Measurements from ENCODE around the gene RPS21. TPM values are rescaled to one million over a fixed set of nuclear protein-coding genes. Genes with fewer than 3 reads are reported as not detected.
A peak's percentile ranks its signal among the peaks of the same experiment; 100 is the strongest.

Gene RPS21
- total RNA-seq, 1 donor from 2014 or later = 661 TPM

DNA sequence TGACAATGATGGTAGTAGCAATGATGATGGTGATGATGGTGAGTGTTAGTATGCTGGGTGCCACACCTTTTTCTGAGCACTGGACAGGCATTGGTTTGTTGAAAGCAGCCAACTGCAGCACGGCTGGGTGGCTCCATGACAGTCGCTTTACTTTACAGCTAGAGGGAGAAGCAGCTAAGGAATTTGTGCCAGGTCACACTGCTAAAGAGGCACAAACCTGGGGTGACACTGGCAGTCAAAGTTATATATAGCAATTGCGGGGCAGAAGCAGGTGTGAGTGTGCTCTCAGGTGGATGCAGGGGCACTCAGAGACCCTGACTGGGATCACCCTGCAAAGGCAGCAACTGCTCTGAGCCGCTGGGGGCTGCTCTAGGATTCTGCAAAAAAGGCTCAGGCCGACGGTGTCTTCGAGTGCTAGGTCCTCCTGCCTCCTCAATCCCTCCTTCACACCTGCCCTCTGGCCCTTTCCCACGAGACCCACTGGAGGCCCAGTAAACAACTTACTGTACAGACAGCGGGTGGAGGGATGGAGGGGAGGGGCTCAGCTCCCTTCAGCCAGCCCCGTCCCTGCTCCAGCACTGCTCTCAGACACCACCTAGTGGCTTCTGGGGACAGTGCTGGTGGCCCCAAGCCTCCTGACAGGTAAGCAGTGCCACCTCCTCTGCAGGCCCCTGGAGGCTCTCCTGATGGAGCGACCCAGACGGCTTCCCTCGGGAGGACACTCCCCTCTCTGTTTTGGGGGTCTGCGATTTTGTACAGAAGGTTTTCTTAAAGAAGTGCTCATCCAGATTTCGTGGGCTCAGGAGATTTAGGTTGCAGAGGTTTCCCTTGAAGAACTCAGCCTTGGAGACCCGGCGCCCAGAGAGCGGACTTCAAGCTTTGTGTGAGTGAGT lies 4.4 kb upstream of the RPS21 start:
- Histone ChIP-seq H3K36me3 (no peaks in the 10 kb centered on the region), H3K4me3 (no peak overlapping the region), H3K9me3 (replicated peaks) (no peaks in the 10 kb centered on the region), H3K4me1 (peaks cover 64% of the 10 kb centered on the region), H3K27ac (replicated peaks) (peak overlapping the region; percentile 61), H3K27me3 (ENCODE audit: low read depth) (no peaks in the 10 kb centered on the region)
- intact Hi-C loops (cut with micrococcal nuclease) = loop anchor here (5.0 kb wide), 1 partner anchor 80 kb away; the partner anchor contains the start of gene ADRM1
- DNase-seq = peak; percentile 72
- TF ChIP-seq, protein P1, sequence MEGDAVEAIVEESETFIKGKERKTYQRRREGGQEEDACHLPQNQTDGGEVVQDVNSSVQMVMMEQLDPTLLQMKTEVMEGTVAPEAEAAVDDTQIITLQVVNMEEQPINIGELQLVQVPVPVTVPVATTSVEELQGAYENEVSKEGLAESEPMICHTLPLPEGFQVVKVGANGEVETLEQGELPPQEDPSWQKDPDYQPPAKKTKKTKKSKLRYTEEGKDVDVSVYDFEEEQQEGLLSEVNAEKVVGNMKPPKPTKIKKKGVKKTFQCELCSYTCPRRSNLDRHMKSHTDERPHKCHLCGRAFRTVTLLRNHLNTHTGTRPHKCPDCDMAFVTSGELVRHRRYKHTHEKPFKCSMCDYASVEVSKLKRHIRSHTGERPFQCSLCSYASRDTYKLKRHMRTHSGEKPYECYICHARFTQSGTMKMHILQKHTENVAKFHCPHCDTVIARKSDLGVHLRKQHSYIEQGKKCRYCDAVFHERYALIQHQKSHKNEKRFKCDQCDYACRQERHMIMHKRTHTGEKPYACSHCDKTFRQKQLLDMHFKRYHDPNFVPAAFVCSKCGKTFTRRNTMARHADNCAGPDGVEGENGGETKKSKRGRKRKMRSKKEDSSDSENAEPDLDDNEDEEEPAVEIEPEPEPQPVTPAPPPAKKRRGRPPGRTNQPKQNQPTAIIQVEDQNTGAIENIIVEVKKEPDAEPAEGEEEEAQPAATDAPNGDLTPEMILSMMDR (IDR thresholded peaks at IDR 0.05; ENCODE audit: borderline replicate concordance) = peak; percentile 97

DNA sequence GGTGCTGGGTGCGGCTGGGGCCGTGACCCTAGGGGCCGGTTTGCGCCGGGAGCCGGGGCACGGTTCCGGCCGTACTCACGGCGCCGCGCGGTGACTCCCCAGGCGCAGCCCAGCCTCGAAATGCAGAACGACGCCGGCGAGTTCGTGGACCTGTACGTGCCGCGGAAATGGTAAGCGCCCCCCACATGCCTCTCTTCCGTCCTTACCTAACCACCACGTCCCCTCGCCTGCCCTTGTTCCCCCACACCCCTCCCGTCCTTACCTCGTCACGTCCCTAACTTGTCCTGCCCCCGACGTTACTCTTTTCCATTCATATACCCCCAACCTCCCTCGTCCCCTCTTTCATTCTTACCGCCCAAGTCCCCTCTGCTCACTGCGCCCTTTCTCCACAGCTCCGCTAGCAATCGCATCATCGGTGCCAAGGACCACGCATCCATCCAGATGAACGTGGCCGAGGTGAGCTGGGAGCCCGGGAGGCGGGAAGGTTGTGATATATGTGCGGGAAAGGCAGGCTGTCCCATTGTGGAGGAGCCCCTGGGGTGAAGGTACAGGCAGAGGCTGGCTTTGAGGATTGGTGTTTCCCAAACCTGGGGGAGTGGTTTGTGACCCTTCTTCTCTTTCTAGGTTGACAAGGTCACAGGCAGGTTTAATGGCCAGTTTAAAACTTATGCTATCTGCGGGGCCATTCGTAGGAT lies 463 bp downstream of the RPS21 start:
- peak overlapping the region; percentile 94 for H3K4me3 ChIP-seq
- H3K27me3 ChIP-seq (ENCODE audit: low read depth) = no peaks in the 10 kb centered on the region
- no peaks in the 10 kb centered on the region for H3K9me3 ChIP-seq (replicated peaks)
- H3K36me3 ChIP-seq = peaks cover 39% of the 10 kb centered on the region
- peaks cover 40% of the 10 kb centered on the region for H3K4me1 ChIP-seq
- TF ChIP-seq, protein P1 (IDR thresholded peaks at IDR 0.05; ENCODE audit: borderline replicate concordance) = no peak
- intact Hi-C loops (cut with micrococcal nuclease) = no loop called here
- H3K27ac ChIP-seq (replicated peaks) = peak overlapping the region; percentile 91
- no peak for DNase-seq

DNA sequence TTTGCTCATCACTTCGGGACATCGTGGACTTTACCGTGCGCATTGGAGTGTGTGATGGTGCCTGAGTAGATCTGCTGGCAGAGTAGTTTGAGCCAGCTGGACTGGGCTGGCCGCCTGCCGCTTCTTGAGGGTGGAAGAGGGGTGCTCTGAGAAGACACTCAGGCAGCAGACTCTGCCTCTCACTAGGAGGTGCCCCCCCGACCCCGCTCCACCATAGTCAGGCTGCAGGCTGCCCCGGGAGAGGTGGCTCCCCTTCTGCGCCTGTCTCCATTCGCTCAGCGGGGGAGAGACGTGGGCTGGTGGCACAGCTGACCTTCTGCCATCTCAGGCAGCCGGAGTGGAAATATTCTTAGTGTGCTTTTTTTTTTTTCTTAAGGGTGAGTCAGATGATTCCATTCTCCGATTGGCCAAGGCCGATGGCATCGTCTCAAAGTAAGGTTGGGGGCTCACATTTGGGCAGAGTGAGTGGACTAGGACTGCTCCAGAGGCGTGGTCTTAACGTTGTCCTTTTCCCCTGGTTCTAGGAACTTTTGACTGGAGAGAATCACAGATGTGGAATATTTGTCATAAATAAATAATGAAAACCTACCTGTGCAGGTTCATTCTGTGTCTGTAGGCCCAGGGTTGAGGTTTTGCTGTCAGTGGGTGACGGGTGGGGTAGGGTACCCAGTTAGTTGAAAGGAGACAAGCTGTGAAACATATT lies 1.2 kb downstream of the RPS21 start:
- H3K27me3 ChIP-seq (ENCODE audit: low read depth) = no peaks in the 10 kb centered on the region
- peak overlapping the region; percentile 91 for H3K27ac ChIP-seq (replicated peaks)
- H3K4me3 ChIP-seq = peak overlapping the region; percentile 94
- H3K36me3 ChIP-seq = peaks cover 46% of the 10 kb centered on the region
- intact Hi-C loops (cut with micrococcal nuclease) = no loop called here
- H3K9me3 ChIP-seq (replicated peaks) = no peaks in the 10 kb centered on the region
- DNase-seq = no peak
- TF ChIP-seq, protein P1 (IDR thresholded peaks at IDR 0.05; ENCODE audit: borderline replicate concordance) = no peak
- peaks cover 37% of the 10 kb centered on the region for H3K4me1 ChIP-seq

DNA sequence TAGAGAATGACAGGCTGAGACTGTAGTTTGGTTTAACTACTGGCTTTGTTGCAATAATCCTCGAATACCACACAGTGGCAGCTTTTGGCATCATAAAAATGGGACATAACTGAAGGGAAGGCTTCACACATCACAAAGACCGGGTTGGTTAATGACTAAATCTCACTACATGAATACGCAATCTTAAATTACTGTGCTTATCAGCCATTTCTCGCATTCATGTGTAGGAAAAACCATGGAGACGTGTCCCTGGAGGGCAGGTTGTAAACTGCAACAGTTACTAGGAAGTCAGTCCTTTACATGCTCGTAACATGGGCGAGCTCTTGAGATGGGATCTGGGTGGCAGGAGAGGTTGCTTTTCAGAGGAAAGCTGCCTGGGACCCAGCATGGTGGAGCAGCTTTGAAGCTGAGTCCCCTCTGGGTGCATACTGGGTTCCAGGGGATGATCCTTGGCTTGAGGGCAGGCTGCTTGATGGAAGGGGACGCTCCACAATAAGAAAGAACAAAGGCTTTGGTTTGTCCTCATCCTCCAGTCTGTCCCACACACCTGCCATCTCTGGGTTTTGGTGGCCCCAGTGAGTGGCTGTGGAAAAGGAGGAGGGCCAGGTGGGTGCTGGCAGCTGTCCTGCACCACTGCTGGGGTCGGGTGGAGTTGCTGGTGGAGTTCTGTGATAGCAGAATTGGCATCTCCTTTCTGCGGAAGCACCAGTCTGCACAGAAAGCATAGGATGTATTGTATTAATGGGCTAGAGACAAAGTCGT lies 2.1 kb downstream of the RPS21 start:
- TF ChIP-seq, protein P1 (IDR thresholded peaks at IDR 0.05; ENCODE audit: borderline replicate concordance) = no peak
- Histone ChIP-seq H3K4me3 (no peak overlapping the region), H3K27ac (replicated peaks) (no peak overlapping the region), H3K4me1 (peaks cover 37% of the 10 kb centered on the region), H3K9me3 (replicated peaks) (no peaks in the 10 kb centered on the region), H3K36me3 (peaks cover 56% of the 10 kb centered on the region), H3K27me3 (ENCODE audit: low read depth) (no peaks in the 10 kb centered on the region)
- DNase-seq = no peak
- intact Hi-C loops (cut with micrococcal nuclease) = no loop called here
